A673 (cell line): Measurements from ENCODE around the gene KIF26B. TPM values are rescaled to one million over a fixed set of nuclear protein-coding genes. Genes with fewer than 3 reads are reported as not detected.

Experiments
- BruUV-seq: library from RNA; stranded (reverse); fragments of 400-500 nt; replicated peaks from 2 replicates; lab custom pipeline; 2021; lab: Mats Ljungman, UMichigan
- CTCF ChIA-PET: fragments of 300-600 bp; sonication (Branson Sonifier 250); formaldehyde crosslinking; loops from one replicate; lab custom pipeline; 2022; ENCODE audit warnings: antibody characterized with exemption; lab: Charles Lee
- POLR2A ChIA-PET: fragments of 300-600 bp; sonication (Branson Sonifier 250); formaldehyde crosslinking; loops from one replicate; lab custom pipeline; 2022; ENCODE audit warnings: antibody characterized with exemption; ENCODE audit not compliant: low non-redundant PET; lab: Charles Lee
- DNase-seq: peaks from one replicate; pipeline ENCODE4 v3.0.0-alpha.2; 2015; ENCODE audit warnings: low spot score
- H3K27ac ChIP-seq: fragments of 200-600 bp; sonication (generic); 2 replicates; pipeline ENCODE4 v1.5.1; 2016; ENCODE audit warnings: mixed run types, low read depth, mild to moderate bottlenecking, mixed read lengths, antibody characterized with exemption, low read length; ENCODE audit not compliant: poor library complexity, severe bottlenecking
- H3K27me3 ChIP-seq: fragments of 200-600 bp; sonication (generic); replicated peaks from 2 replicates; pipeline ENCODE4 v1.6.1; 2017; ENCODE audit warnings: mixed run types, low read depth, mild to moderate bottlenecking, mixed read lengths, antibody characterized with exemption, low read length; ENCODE audit not compliant: insufficient read depth, poor library complexity
- H3K36me3 ChIP-seq: fragments of 200-600 bp; sonication (generic); 2 replicates; pipeline ENCODE4 v1.6.1; 2016; ENCODE audit warnings: mixed run types, mild to moderate bottlenecking, mixed read lengths, antibody characterized with exemption, low read length; ENCODE audit not compliant: insufficient read depth, poor library complexity, severe bottlenecking
- H3K4me1 ChIP-seq: fragments of 200-600 bp; sonication (generic); 2 replicates; pipeline ENCODE4 v1.6.1; 2017; ENCODE audit warnings: mixed run types, mild to moderate bottlenecking, mixed read lengths, antibody characterized with exemption, low read length; ENCODE audit not compliant: insufficient read depth, poor library complexity, severe bottlenecking
- H3K4me3 ChIP-seq: fragments of 200-600 bp; sonication (generic); 2 replicates; pipeline ENCODE4 v1.5.1; 2016; ENCODE audit warnings: low read depth, mixed run types, mild to moderate bottlenecking, mixed read lengths, low read length; ENCODE audit not compliant: poor library complexity, severe bottlenecking
- H3K9me3 ChIP-seq: fragments of 200-600 bp; sonication (generic); 2 replicates; pipeline ENCODE4 v1.6.1; 2016; ENCODE audit warnings: mixed run types, low read depth, mild to moderate bottlenecking, mixed read lengths, antibody characterized with exemption, low read length; ENCODE audit not compliant: poor library complexity, severe bottlenecking
- EZH2 ChIP-seq: fragments of 200-600 bp; sonication (generic); IDR thresholded peaks from 2 replicates; pipeline ENCODE4 v1.6.1; 2017; ENCODE audit warnings: borderline replicate concordance, low read depth, mild to moderate bottlenecking, mixed read lengths, antibody characterized with exemption, low read length; ENCODE audit not compliant: poor library complexity, severe bottlenecking
- intact Hi-C: fragments of 100-400 bp; cut with micrococcal nuclease; formaldehyde crosslinking; loops from one replicate; pipeline ENCODE4 v1.10.0; 2022; ENCODE audit not compliant: unreplicated experiment
- total RNA-seq: library from RNA; stranded (reverse); gene quantifications from 2 replicates; pipeline ENCODE4 v1.2.3, GENCODE V29; 2021
- TF ChIP-seq, protein P1 (sequence below): fragments of 300-800, 200-600 bp; sonication (generic); conservative IDR thresholded peaks from 2 replicates; pipeline ENCODE4 v1.5.1; 2017; ENCODE audit warnings: low read depth, mild to moderate bottlenecking, antibody characterized with exemption, low read length, moderate library complexity, mixed read lengths

The KIF26B gene
- total RNA-seq, 1 experiment from 2014 or later = not detected

DNA sequence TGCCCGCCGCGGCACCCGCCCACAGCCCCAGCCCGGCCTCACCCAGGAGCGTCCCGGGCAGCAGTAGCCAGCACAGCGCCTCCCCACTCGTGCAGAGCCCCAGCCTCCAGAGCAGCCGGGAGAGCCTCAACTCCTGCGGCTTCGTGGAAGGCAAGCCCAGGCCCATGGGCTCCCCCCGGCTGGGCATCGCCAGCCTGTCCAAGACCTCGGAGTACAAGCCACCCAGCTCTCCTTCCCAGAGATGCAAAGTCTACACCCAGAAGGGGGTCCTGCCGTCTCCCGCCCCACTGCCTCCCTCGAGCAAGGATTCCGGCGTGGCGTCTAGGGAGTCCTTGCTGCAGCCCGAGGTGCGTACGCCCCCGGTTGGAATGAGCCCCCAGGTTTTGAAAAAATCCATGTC lies 531.2 kb downstream of the KIF26B start:
- TF ChIP-seq, protein P1, sequence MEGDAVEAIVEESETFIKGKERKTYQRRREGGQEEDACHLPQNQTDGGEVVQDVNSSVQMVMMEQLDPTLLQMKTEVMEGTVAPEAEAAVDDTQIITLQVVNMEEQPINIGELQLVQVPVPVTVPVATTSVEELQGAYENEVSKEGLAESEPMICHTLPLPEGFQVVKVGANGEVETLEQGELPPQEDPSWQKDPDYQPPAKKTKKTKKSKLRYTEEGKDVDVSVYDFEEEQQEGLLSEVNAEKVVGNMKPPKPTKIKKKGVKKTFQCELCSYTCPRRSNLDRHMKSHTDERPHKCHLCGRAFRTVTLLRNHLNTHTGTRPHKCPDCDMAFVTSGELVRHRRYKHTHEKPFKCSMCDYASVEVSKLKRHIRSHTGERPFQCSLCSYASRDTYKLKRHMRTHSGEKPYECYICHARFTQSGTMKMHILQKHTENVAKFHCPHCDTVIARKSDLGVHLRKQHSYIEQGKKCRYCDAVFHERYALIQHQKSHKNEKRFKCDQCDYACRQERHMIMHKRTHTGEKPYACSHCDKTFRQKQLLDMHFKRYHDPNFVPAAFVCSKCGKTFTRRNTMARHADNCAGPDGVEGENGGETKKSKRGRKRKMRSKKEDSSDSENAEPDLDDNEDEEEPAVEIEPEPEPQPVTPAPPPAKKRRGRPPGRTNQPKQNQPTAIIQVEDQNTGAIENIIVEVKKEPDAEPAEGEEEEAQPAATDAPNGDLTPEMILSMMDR = no peak
- no peak for TF ChIP-seq EZH2
- BruUV-seq = no TSS peak

DNA sequence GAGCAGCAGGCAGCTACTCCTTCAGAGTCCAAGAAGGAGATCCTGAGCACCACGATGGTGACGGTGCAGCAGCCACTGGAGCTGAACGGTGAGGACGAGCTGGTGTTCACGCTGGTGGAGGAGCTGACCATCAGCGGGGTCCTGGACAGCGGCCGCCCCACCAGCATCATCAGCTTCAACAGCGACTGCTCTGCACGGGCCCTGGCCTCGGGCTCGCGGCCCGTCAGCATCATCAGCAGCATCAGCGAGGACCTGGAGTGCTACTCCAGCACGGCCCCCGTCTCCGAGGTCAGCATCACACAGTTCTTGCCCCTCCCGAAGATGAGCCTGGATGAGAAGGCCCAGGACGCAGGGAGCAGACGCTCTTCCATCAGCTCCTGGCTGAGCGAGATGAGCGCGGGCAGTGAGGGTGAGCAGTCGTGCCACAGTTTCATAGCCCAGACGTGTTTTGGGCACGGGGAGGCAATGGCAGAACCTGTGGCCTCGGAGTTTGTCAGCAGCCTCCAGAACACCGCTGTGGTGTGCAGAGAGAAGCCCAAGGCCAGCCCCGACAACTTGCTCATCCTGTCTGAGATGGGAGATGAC lies 531.8 kb downstream of the KIF26B start:
- Histone ChIP-seq H3K27ac (no peak overlapping the region), H3K36me3 (no peaks in the 10 kb centered on the region), H3K27me3 (peaks cover 10% of the 10 kb centered on the region), H3K4me3 (no peak overlapping the region), H3K4me1 (no peaks in the 10 kb centered on the region), H3K9me3 (no peaks in the 10 kb centered on the region)
- BruUV-seq = no TSS peak
- intact Hi-C loops = loop anchor here (10.0 kb wide), 1 partner anchor 532 kb away; the partner anchor contains the start of gene KIF26B
- no peak for DNase-seq
- CTCF ChIA-PET = no interaction called here
- TF ChIP-seq EZH2 = no peak
- TF ChIP-seq, protein P1 = no peak
- POLR2A ChIA-PET = no interaction called here

More for the DNA sequence above, 531.2 kb downstream of the KIF26B start:
- POLR2A ChIA-PET = no interaction called here
- Histone ChIP-seq H3K4me1 (no peaks in the 10 kb centered on the region), H3K27ac (no peak overlapping the region), H3K36me3 (no peaks in the 10 kb centered on the region), H3K9me3 (no peaks in the 10 kb centered on the region), H3K27me3 (peaks cover 10% of the 10 kb centered on the region), H3K4me3 (no peak overlapping the region)
- CTCF ChIA-PET = no interaction called here
- intact Hi-C loops = loop anchor here (10.0 kb wide), 1 partner anchor 531 kb away; the partner anchor contains the start of gene KIF26B
- DNase-seq = no peak

DNA sequence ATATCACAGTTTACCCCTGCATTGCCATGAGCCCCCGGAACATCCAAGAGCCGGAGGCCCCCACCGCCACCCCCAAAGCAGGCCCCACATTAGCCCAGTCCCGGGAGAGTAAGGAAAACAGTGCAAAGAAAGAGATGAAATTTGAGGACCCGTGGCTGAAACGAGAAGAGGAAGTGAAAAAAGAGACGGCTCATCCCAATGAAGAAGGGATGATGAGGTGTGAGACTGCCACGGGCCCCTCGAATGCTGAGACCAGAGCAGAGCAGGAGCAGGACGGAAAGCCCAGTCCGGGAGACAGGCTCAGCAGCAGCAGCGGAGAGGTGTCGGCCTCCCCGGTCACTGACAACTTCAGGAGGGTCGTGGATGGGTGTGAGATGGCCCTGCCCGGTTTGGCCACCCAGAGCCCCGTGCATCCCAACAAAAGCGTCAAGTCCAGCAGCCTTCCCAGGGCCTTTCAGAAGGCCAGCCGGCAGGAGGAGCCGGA lies 532.4 kb downstream of the KIF26B start:
- Histone ChIP-seq H3K9me3 (no peaks in the 10 kb centered on the region), H3K4me3 (no peak overlapping the region), H3K36me3 (no peaks in the 10 kb centered on the region), H3K27me3 (peaks cover 16% of the 10 kb centered on the region), H3K27ac (no peak overlapping the region), H3K4me1 (no peaks in the 10 kb centered on the region)
- no TSS peak for BruUV-seq
- ChIA-PET POLR2A (interaction anchor here (0.6 kb wide), 1 partner anchor 78 kb away, joined by 4 read pairs; no protein-coding TSS in a partner anchor), CTCF (no interaction called here)
- TF ChIP-seq EZH2 = no peak
- TF ChIP-seq, protein P1 = no peak
- DNase-seq = no peak
- intact Hi-C loops = loop anchor here (10.0 kb wide), 1 partner anchor 532 kb away; the partner anchor contains the start of gene KIF26B
